ENCODE measurements around the gene HDAC5.
"Not testable (repeated sequence)": the region's sequence is repeated elsewhere in the genome, so short reads cannot be mapped to it uniquely, and the experiment has no call there.

The HDAC5 gene

GRCh38 chr17:44123356-44124117 is at the start of gene HDAC5:
HDAC5 (minus strand) TSS chr17:44123641; CDS start chr17:44117515, 6,126 bp downstream.
- DNase-seq, result peak; percentile 27 to 99 (median 96)

- no peak for DNase-seq
These were observed 48.6 kb upstream of the HDAC5 start for GRCh38 chr17:44171931-44172455.

- peak in 3 of 56 donors; percentile 3 to 6 (median 3) for DNase-seq
These were observed 47.2 kb upstream of the HDAC5 start, which contains the start of gene ASB16 for GRCh38 chr17:44170499-44171201. ASB16 (plus strand) TSS chr17:44170704; CDS start chr17:44170790, 86 bp downstream.

- no peak for DNase-seq
These were observed 46.7 kb upstream of the HDAC5 start for GRCh38 chr17:44170135-44170498.

- peak in 1 of 56 donors; percentile 3 for DNase-seq
These were observed 43.9 kb upstream of the HDAC5 start for GRCh38 chr17:44167181-44167861.

GRCh38 chr17:44164476-44164875 is 41.0 kb upstream of the HDAC5 start:
- no peak for DNase-seq

- no peak for DNase-seq
These were observed 36.2 kb upstream of the HDAC5 start for GRCh38 chr17:44159519-44160210.

- no peak for DNase-seq
These were observed 32.0 kb upstream of the HDAC5 start for GRCh38 chr17:44155488-44155887.

GRCh38 chr17:44152875-44153274 is 29.4 kb upstream of the HDAC5 start:
- DNase-seq, result no peak

GRCh38 chr17:44149750-44150329 is 26.4 kb upstream of the HDAC5 start:
- DNase-seq, result no peak

GRCh38 chr17:44149066-44149465 is 25.6 kb upstream of the HDAC5 start:
- not testable (repeated sequence) for DNase-seq

GRCh38 chr17:44147812-44148211 is 24.4 kb upstream of the HDAC5 start:
- no peak for DNase-seq

GRCh38 chr17:44146375-44147346 is 23.2 kb upstream of the HDAC5 start:
- no peak for DNase-seq

- no peak for DNase-seq
These were observed 21.7 kb upstream of the HDAC5 start for GRCh38 chr17:44144966-44145739.

- not testable (repeated sequence) for DNase-seq
These were observed 20.5 kb upstream of the HDAC5 start for GRCh38 chr17:44143921-44144320.

GRCh38 chr17:44137891-44138709 is 14.7 kb upstream of the HDAC5 start:
- DNase-seq, result peak in 46 of 56 donors; percentile 12 to 91 (median 59)

- no peak for DNase-seq
These were observed 11.5 kb upstream of the HDAC5 start for GRCh38 chr17:44134752-44135568.

Measured in amygdala (tissue), 56 donors.